ENCODE results near the gene UVRAG. TPM values are rescaled to one million over a fixed set of nuclear protein-coding genes. Genes with fewer than 3 reads are reported as not detected.

Gene UVRAG
- total RNA-seq, 1 donor from 2014 or later, result 7.4 TPM

GRCh38 chr11:75814363-75814676 is 690 bp upstream of the UVRAG start:
- H3K4me3 ChIP-seq (ENCODE audit: low read depth, low read length), result peak overlapping the region; percentile 92
- DNase-seq (ENCODE audit: low read depth), result no peak
- TF ChIP-seq CTCF (conservative IDR thresholded peaks at IDR 0.05; ENCODE audit: low read depth, low read length), result no peak

- H3K4me3 ChIP-seq (ENCODE audit: low read depth, low read length), result peak overlapping the region; percentile 92
- no peak for TF ChIP-seq CTCF (conservative IDR thresholded peaks at IDR 0.05; ENCODE audit: low read depth, low read length)
- DNase-seq (ENCODE audit: low read depth), result no peak
Measured at GRCh38 chr11:75815345-75816168, 547 bp downstream of the UVRAG start.

GRCh38 chr11:75816561-75817239 is 1.7 kb downstream of the UVRAG start:
- no peak for DNase-seq (ENCODE audit: low read depth)
- no peak for TF ChIP-seq CTCF (conservative IDR thresholded peaks at IDR 0.05; ENCODE audit: low read depth, low read length)
- peak overlapping the region; percentile 92 for H3K4me3 ChIP-seq (ENCODE audit: low read depth, low read length)

- no peak overlapping the region for H3K4me3 ChIP-seq (ENCODE audit: low read depth, low read length)
- TF ChIP-seq CTCF (conservative IDR thresholded peaks at IDR 0.05; ENCODE audit: low read depth, low read length), result no peak
- DNase-seq (ENCODE audit: low read depth), result no peak
Measured at GRCh38 chr11:75820645-75821044, 5.6 kb downstream of the UVRAG start.

- DNase-seq (ENCODE audit: low read depth), result no peak
- TF ChIP-seq CTCF (conservative IDR thresholded peaks at IDR 0.05; ENCODE audit: low read depth, low read length), result no peak
- no peak overlapping the region for H3K4me3 ChIP-seq (ENCODE audit: low read depth, low read length)
Measured at GRCh38 chr11:75821202-75821601, 6.2 kb downstream of the UVRAG start.

GRCh38 chr11:75822541-75822940 is 7.5 kb downstream of the UVRAG start:
- DNase-seq (ENCODE audit: low read depth), result no peak
- TF ChIP-seq CTCF (conservative IDR thresholded peaks at IDR 0.05; ENCODE audit: low read depth, low read length), result no peak
- H3K4me3 ChIP-seq (ENCODE audit: low read depth, low read length), result no peak overlapping the region

Data from epithelial cell of proximal tubule (primary cell).